A673 (cell line): ENCODE results near the gene FAXC. TPM values are rescaled to one million over a fixed set of nuclear protein-coding genes. Genes with fewer than 3 reads are reported as not detected.

Experiments used
- BruUV-seq: library from RNA; stranded (reverse); fragments of 400-500 nt; replicated peaks from 2 replicates; lab custom pipeline; 2021; lab: Mats Ljungman, UMichigan
- CTCF ChIA-PET: fragments of 300-600 bp; sonication (Branson Sonifier 250); formaldehyde crosslinking; loops from one replicate; lab custom pipeline; 2022; ENCODE audit warnings: antibody characterized with exemption; lab: Charles Lee
- POLR2A ChIA-PET: fragments of 300-600 bp; sonication (Branson Sonifier 250); formaldehyde crosslinking; loops from one replicate; lab custom pipeline; 2022; ENCODE audit warnings: antibody characterized with exemption; ENCODE audit not compliant: low non-redundant PET; lab: Charles Lee
- DNase-seq: peaks from one replicate; pipeline ENCODE4 v3.0.0-alpha.2; 2015; ENCODE audit warnings: low spot score
- H3K27ac ChIP-seq: fragments of 200-600 bp; sonication (generic); 2 replicates; pipeline ENCODE4 v1.5.1; 2016; ENCODE audit warnings: mixed run types, low read depth, mild to moderate bottlenecking, mixed read lengths, antibody characterized with exemption, low read length; ENCODE audit not compliant: poor library complexity, severe bottlenecking
- H3K27me3 ChIP-seq: fragments of 200-600 bp; sonication (generic); replicated peaks from 2 replicates; pipeline ENCODE4 v1.6.1; 2017; ENCODE audit warnings: mixed run types, low read depth, mild to moderate bottlenecking, mixed read lengths, antibody characterized with exemption, low read length; ENCODE audit not compliant: insufficient read depth, poor library complexity
- H3K36me3 ChIP-seq: fragments of 200-600 bp; sonication (generic); 2 replicates; pipeline ENCODE4 v1.6.1; 2016; ENCODE audit warnings: mixed run types, mild to moderate bottlenecking, mixed read lengths, antibody characterized with exemption, low read length; ENCODE audit not compliant: insufficient read depth, poor library complexity, severe bottlenecking
- H3K4me1 ChIP-seq: fragments of 200-600 bp; sonication (generic); 2 replicates; pipeline ENCODE4 v1.6.1; 2017; ENCODE audit warnings: mixed run types, mild to moderate bottlenecking, mixed read lengths, antibody characterized with exemption, low read length; ENCODE audit not compliant: insufficient read depth, poor library complexity, severe bottlenecking
- H3K4me3 ChIP-seq: fragments of 200-600 bp; sonication (generic); 2 replicates; pipeline ENCODE4 v1.5.1; 2016; ENCODE audit warnings: low read depth, mixed run types, mild to moderate bottlenecking, mixed read lengths, low read length; ENCODE audit not compliant: poor library complexity, severe bottlenecking
- H3K9me3 ChIP-seq: fragments of 200-600 bp; sonication (generic); 2 replicates; pipeline ENCODE4 v1.6.1; 2016; ENCODE audit warnings: mixed run types, low read depth, mild to moderate bottlenecking, mixed read lengths, antibody characterized with exemption, low read length; ENCODE audit not compliant: poor library complexity, severe bottlenecking
- CTCF ChIP-seq: fragments of 300-800, 200-600 bp; sonication (generic); conservative IDR thresholded peaks from 2 replicates; pipeline ENCODE4 v1.5.1; 2017; ENCODE audit warnings: low read depth, mild to moderate bottlenecking, antibody characterized with exemption, low read length, moderate library complexity, mixed read lengths
- EZH2 ChIP-seq: fragments of 200-600 bp; sonication (generic); IDR thresholded peaks from 2 replicates; pipeline ENCODE4 v1.6.1; 2017; ENCODE audit warnings: borderline replicate concordance, low read depth, mild to moderate bottlenecking, mixed read lengths, antibody characterized with exemption, low read length; ENCODE audit not compliant: poor library complexity, severe bottlenecking
- intact Hi-C: fragments of 100-400 bp; cut with micrococcal nuclease; formaldehyde crosslinking; loops from one replicate; pipeline ENCODE4 v1.10.0; 2022; ENCODE audit not compliant: unreplicated experiment
- total RNA-seq: library from RNA; stranded (reverse); gene quantifications from 2 replicates; pipeline ENCODE4 v1.2.3, GENCODE V29; 2021

Gene FAXC
- total RNA-seq, 1 experiment from 2014 or later: 6.2 TPM

GRCh38 chr6:99334526-99335127 lies 14.8 kb downstream of the FAXC start:
- no peaks in the 10 kb centered on the region for H3K4me1 ChIP-seq
- H3K27me3 ChIP-seq: no peaks in the 10 kb centered on the region
- CTCF ChIA-PET: interaction anchor here (0.6 to 0.7 kb wide), 4 partner anchors 10 to 412 kb away, joined by 3 to 6 read pairs (median 3); partner anchors contain the start of gene PNISR
- no peak overlapping the region for H3K4me3 ChIP-seq
- BruUV-seq: no TSS peak
- intact Hi-C loops: loop anchor here (5.0 to 10.0 kb wide), 3 partner anchors 58 to 488 kb away; partner anchors contain the start of genes COQ3 and PNISR
- no peaks in the 10 kb centered on the region for H3K9me3 ChIP-seq
- TF ChIP-seq CTCF (peak; percentile 72), EZH2 (no peak)
- peak; percentile 74 for DNase-seq
- H3K36me3 ChIP-seq: no peaks in the 10 kb centered on the region
- no peak overlapping the region for H3K27ac ChIP-seq
- POLR2A ChIA-PET: no interaction called here

DNA sequence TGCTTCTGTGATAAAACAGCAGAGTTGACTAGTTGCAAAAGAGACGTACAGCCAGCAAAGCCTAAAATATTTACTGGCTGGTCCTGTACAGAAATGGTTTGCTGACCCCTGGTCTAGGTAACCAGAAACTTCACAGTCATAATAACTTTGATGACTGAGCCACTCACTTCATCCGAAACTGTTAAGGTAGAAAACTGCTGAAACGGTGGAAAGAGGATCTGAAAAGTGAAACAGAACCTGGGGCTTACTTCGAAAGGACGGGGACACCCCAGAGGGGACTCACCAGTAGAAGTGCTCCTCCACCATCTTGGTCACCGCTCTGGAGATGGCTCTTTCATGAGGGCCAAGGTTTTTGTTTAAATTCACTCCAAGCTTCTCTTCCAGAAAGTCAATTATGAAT lies 16.4 kb downstream of the FAXC start:
- no peak overlapping the region for H3K4me3 ChIP-seq
- H3K27me3 ChIP-seq: no peaks in the 10 kb centered on the region
- ChIA-PET CTCF (no interaction called here), POLR2A (no interaction called here)
- TF ChIP-seq CTCF (no peak), EZH2 (no peak)
- no TSS peak for BruUV-seq
- no peaks in the 10 kb centered on the region for H3K9me3 ChIP-seq
- no peak overlapping the region for H3K27ac ChIP-seq
- H3K36me3 ChIP-seq: no peaks in the 10 kb centered on the region
- no peak for DNase-seq
- no peaks in the 10 kb centered on the region for H3K4me1 ChIP-seq
- intact Hi-C loops: loop anchor here (5.0 to 10.0 kb wide), 3 partner anchors 59 to 489 kb away; partner anchors contain the start of genes COQ3 and PNISR

- CTCF ChIA-PET: no interaction called here
- Histone ChIP-seq H3K36me3 (no peaks in the 10 kb centered on the region), H3K4me1 (no peaks in the 10 kb centered on the region), H3K27me3 (no peaks in the 10 kb centered on the region), H3K4me3 (no peak overlapping the region), H3K9me3 (no peaks in the 10 kb centered on the region), H3K27ac (no peak overlapping the region)
- POLR2A ChIA-PET: interaction anchor here (0.5 kb wide), 1 partner anchor 1452 kb away, joined by 5 read pairs; no protein-coding TSS in a partner anchor
- intact Hi-C loops: loop anchor here (5.0 to 10.0 kb wide), 3 partner anchors 61 to 491 kb away; partner anchors contain the start of genes COQ3 and PNISR
- no peak for DNase-seq
- no TSS peak for BruUV-seq
- TF ChIP-seq CTCF (no peak), EZH2 (no peak)
Measured at GRCh38 chr6:99331531-99331930, 17.9 kb downstream of the FAXC start.
